B cell (primary cell): ENCODE measurements around the gene ITPR2. TPM values are rescaled to one million over a fixed set of nuclear protein-coding genes. Genes with fewer than 3 reads are reported as not detected.

Source experiments
- ATAC-seq: fragments of 200-7000 bp; cut with Tn5 transposase; one replicate; pipeline ENCODE4 v1.10.0; 2021; ENCODE audit warnings: low read depth, mild to moderate bottlenecking, moderate number of reproducible peaks, moderate library complexity
- CTCF ChIA-PET: fragments of 350-600 bp; sonication (Branson Sonifier 250); formaldehyde crosslinking; loops from one replicate; lab custom pipeline; 2021; ENCODE audit warnings: antibody characterized with exemption, inconsistent platforms; lab: Charles Lee
- POLR2A ChIA-PET: fragments of 350-600 bp; sonication (Branson Sonifier 250); formaldehyde crosslinking; loops from one replicate; lab custom pipeline; 2021; ENCODE audit warnings: antibody characterized with exemption; lab: Charles Lee
- DNase-seq: peaks from one replicate; pipeline ENCODE4 v3.0.0; 2013
- H2AFZ ChIP-seq: 2 replicates; pipeline ENCODE4 v1.6.1; 2012; ENCODE audit warnings: mild to moderate bottlenecking, low read depth, low read length; ENCODE audit not compliant: insufficient read depth, poor library complexity, severe bottlenecking
- H3K27ac ChIP-seq, 2 donors: 1 replicate in 1 of 2; 2 replicates in 1 of 2; pipeline ENCODE4 v1.5.1; 2012 to 2013; ENCODE audit warnings: low read length in 2 of 2, mild to moderate bottlenecking in 2 of 2, moderate library complexity in 1 of 2
- H3K27me3 ChIP-seq, 4 experiments: fragments of 200-600 bp in 1 of 4; sonication (generic) in 1 of 4; replicated peaks in 1 of 4; 1 replicate in 2 of 4; 2 replicates in 2 of 4; pipeline versions ENCODE4 v1.6.1 to v1.7.0; 2013 to 2016; ENCODE audit warnings: low read length in 3 of 4, mild to moderate bottlenecking in 2 of 4, mixed read lengths in 1 of 4, moderate library complexity in 1 of 4; ENCODE audit not compliant: insufficient read depth in 4 of 4, control insufficient read depth in 3 of 4; ENCODE audit errors: control extremely low read depth in 1 of 4
- H3K36me3 ChIP-seq, 2 experiments: replicated peaks in 1 of 2; 1 replicate in 1 of 2; 2 replicates in 1 of 2; pipeline versions ENCODE4 v1.6.1 to v1.7.1; 2013; ENCODE audit warnings: low read length in 1 of 2; ENCODE audit not compliant: insufficient read depth in 2 of 2, control insufficient read depth in 1 of 2; ENCODE audit errors: control extremely low read depth in 1 of 2, extremely low read depth in 1 of 2
- H3K4me1 ChIP-seq, 2 donors: fragments of 200-600 bp in 1 of 2; sonication (generic) in 1 of 2; 1 replicate in 1 of 2; 2 replicates in 1 of 2; pipeline versions ENCODE4 v1.5.1 to v1.6.1; 2013 to 2017; ENCODE audit warnings: low read length in 2 of 2; ENCODE audit not compliant: control insufficient read depth in 2 of 2, insufficient read depth in 2 of 2
- H3K4me2 ChIP-seq: replicated peaks from 2 replicates; pipeline ENCODE3; 2012; ENCODE audit warnings: mild to moderate bottlenecking, low read depth, low read length; ENCODE audit not compliant: poor library complexity, severe bottlenecking
- H3K4me3 ChIP-seq, 5 experiments: fragments of 200-600 bp in 1 of 5; sonication (generic) in 1 of 5; 1 replicate in 3 of 5; 2 replicates in 2 of 5; pipeline versions ENCODE4 v1.5.1 to v1.7.0; 2011 to 2016; ENCODE audit warnings: low read length in 4 of 5, mild to moderate bottlenecking in 4 of 5, low read depth in 2 of 5, control low read depth in 1 of 5, moderate library complexity in 1 of 5; ENCODE audit not compliant: insufficient read depth in 1 of 5; ENCODE audit errors: control extremely low read depth in 1 of 5, extremely low read depth in 1 of 5
- H3K79me2 ChIP-seq: fragments of 200-600 bp; sonication (generic); one replicate; pipeline ENCODE4 v1.6.0; 2016; ENCODE audit warnings: low read length; ENCODE audit not compliant: control insufficient read depth, insufficient read depth
- H3K9ac ChIP-seq: fragments of 200-600 bp; sonication (generic); 2 replicates; pipeline ENCODE4 v1.6.1; 2017; ENCODE audit warnings: mild to moderate bottlenecking, low read length, moderate library complexity
- H3K9me3 ChIP-seq, 3 donors: one replicate each; pipeline versions ENCODE4 v1.6.1 to v1.7.1; 2013; ENCODE audit warnings: low read length in 2 of 3; ENCODE audit not compliant: control insufficient read depth in 2 of 3, insufficient read depth in 1 of 3; ENCODE audit errors: control extremely low read depth in 1 of 3
- H4K20me1 ChIP-seq: 2 replicates; pipeline ENCODE4 v1.6.0; 2012; ENCODE audit warnings: mild to moderate bottlenecking, low read length; ENCODE audit not compliant: insufficient read depth, control insufficient read depth, poor library complexity, severe bottlenecking
- H3K27ac Mint-ChIP-seq: one replicate; pipeline ENCODE4 v1.8.0; 2021; ENCODE audit warnings: mixed read lengths
- H3K27me3 Mint-ChIP-seq: one replicate; pipeline ENCODE4 v1.8.0; 2021; ENCODE audit warnings: mixed read lengths
- H3K4me1 Mint-ChIP-seq: one replicate; pipeline ENCODE4 v1.8.0; 2021; ENCODE audit warnings: mixed read lengths
- H3K4me3 Mint-ChIP-seq: one replicate; pipeline ENCODE4 v1.8.0; 2021; ENCODE audit warnings: mixed read lengths
- H3K9me3 Mint-ChIP-seq: one replicate; pipeline ENCODE4 v1.8.0; 2022; ENCODE audit warnings: mixed read lengths; ENCODE audit not compliant: insufficient read depth
- CTCF ChIP-seq: fragments of 200-600 bp; IDR thresholded peaks from one replicate; pipeline ENCODE4 v1.8.0; 2022; ENCODE audit warnings: antibody characterized with exemption, mild to moderate bottlenecking
- EZH2 ChIP-seq: IDR thresholded peaks from 2 replicates; pipeline ENCODE4 v1.6.1; 2012; ENCODE audit warnings: borderline replicate concordance, low read depth, mild to moderate bottlenecking, moderate library complexity, low read length; ENCODE audit not compliant: insufficient read depth, poor library complexity, severe bottlenecking
- WGBS: methylation state at CpG from one replicate; pipeline ENCODE4 v1.1.5; 2013; ENCODE audit warnings: missing lambda C conversion rate; ENCODE audit not compliant: insufficient coverage; 5-methylcytosine and 5-hydroxymethylcytosine counted together
- intact Hi-C: fragments of 100-400 bp; cut with micrococcal nuclease; formaldehyde crosslinking; loops from one replicate; pipeline ENCODE4 v1.10.0; 2022
- polyA plus RNA-seq: library from polyadenylated mRNA; depleted of rRNA; stranded (reverse); fragments of >200 nt; gene quantifications from 2 replicates; pipeline ENCODE4 v1.2.3, GENCODE V29; 2012
- total RNA-seq, 2 donors: library from RNA; stranded (reverse); fragments of 120-200 nt in 1 of 2; gene quantifications; 1 replicate in 1 of 2; 2 replicates in 1 of 2; pipeline versions ENCODE4 v1.2.3 to v1.2.4, GENCODE V29; 2013 to 2022

The ITPR2 gene
- total and polyA plus RNA-seq, 2 donors (not counting 1 experiment from before 2014, with no cell fraction given) = 4.3 to 113 TPM

- no peak overlapping the region for H3K27ac Mint-ChIP-seq
- Histone ChIP-seq H3K27ac (no peak overlapping the region), H3K4me1 (peaks cover 9 to 16% of the 10 kb centered on the region in 2 donors), H3K4me3 (no peak overlapping the region), H3K27me3 (no peaks in the 10 kb centered on the region), H3K36me3 (no peaks in the 10 kb centered on the region), H2AFZ (no peak overlapping the region), H4K20me1 (no peaks in the 10 kb centered on the region), H3K9ac (no peak overlapping the region), H3K79me2 (no peaks in the 10 kb centered on the region), H3K9me3 (no peaks in the 10 kb centered on the region), H3K4me2 (no peak overlapping the region)
- no CpG with 5 or more reads among the region's 2 CpGs for WGBS
- CTCF ChIA-PET = interaction anchor here (0.9 to 6.8 kb wide), 5 partner anchors 9 to 455 kb away, joined by 3 to 49 read pairs (median 11); partner anchors contain the start of genes ITPR2 and TM7SF3
- POLR2A ChIA-PET = no interaction called here
- H3K9me3 Mint-ChIP-seq = no peaks in the 10 kb centered on the region
- H3K4me3 Mint-ChIP-seq = no peak overlapping the region
- DNase-seq (no peak), ATAC-seq (no peak)
- TF ChIP-seq EZH2 = no peak
- TF ChIP-seq CTCF = no peak
- peaks cover 9% of the 10 kb centered on the region for H3K4me1 Mint-ChIP-seq
- no peaks in the 10 kb centered on the region for H3K27me3 Mint-ChIP-seq
- intact Hi-C loops = loop anchor here (5.0 kb wide), 1 partner anchor 271 kb away; no protein-coding TSS in a partner anchor
Measured at GRCh38 chr12:26851031-26851809, 18.2 kb upstream of the ITPR2 start.

- Histone ChIP-seq H3K36me3 (no peaks in the 10 kb centered on the region), H3K4me3 (no peak overlapping the region), H3K9ac (no peak overlapping the region), H3K9me3 (no peaks in the 10 kb centered on the region), H2AFZ (no peak overlapping the region), H4K20me1 (no peaks in the 10 kb centered on the region), H3K79me2 (no peaks in the 10 kb centered on the region), H3K4me2 (no peak overlapping the region), H3K27ac (no peak overlapping the region), H3K27me3 (no peaks in the 10 kb centered on the region), H3K4me1 (peaks cover 12 to 15% of the 10 kb centered on the region in 2 donors)
- intact Hi-C loops = no loop called here
- Mint-ChIP-seq H3K4me1 (peaks cover 20% of the 10 kb centered on the region), H3K27me3 (no peaks in the 10 kb centered on the region), H3K27ac (no peak overlapping the region), H3K4me3 (no peak overlapping the region), H3K9me3 (no peaks in the 10 kb centered on the region)
- TF ChIP-seq CTCF (no peak), EZH2 (no peak)
- CTCF ChIA-PET = interaction anchor here (0.7 to 6.4 kb wide), 5 partner anchors 9 to 166 kb away, joined by 3 to 68 read pairs (median 7); partner anchors contain the start of genes ITPR2 and TM7SF3
- DNase-seq (no peak), ATAC-seq (no peak)
- 77% methylated on average over 3 of the region's 6 CpGs for WGBS
- POLR2A ChIA-PET = no interaction called here
Measured at GRCh38 chr12:26848156-26848825, 15.3 kb upstream of the ITPR2 start.
